Neural cell (in vitro differentiated cells): Measurements from ENCODE around the gene STX10. TPM values are rescaled to one million over a fixed set of nuclear protein-coding genes. Genes with fewer than 3 reads are reported as not detected.

ENCODE experiments used
- H2AFZ ChIP-seq: fragments of 200-600, 300-800 bp; sonication (generic), shearing (Covaris generic); 2 replicates; pipeline ENCODE4 v1.6.0; 2014; ENCODE audit warnings: low read depth, mild to moderate bottlenecking, antibody characterized with exemption, low read length, moderate library complexity
- H3F3A ChIP-seq: fragments of 200-600 bp; shearing (Covaris generic); 2 replicates; pipeline ENCODE4 v1.6.1; 2016; ENCODE audit warnings: mild to moderate bottlenecking, moderate library complexity, mixed read lengths, antibody characterized with exemption, low read length; ENCODE audit not compliant: insufficient read depth, poor library complexity, severe bottlenecking
- H3K27ac ChIP-seq: fragments of 200-600, 300-800 bp; sonication (generic), shearing (Covaris generic); 2 replicates; pipeline ENCODE4 v1.5.1; 2014; ENCODE audit warnings: mild to moderate bottlenecking, low read length, moderate library complexity
- H3K27me3 ChIP-seq: fragments of 300-800, 200-600 bp; sonication (generic), shearing (Covaris generic); 2 replicates; pipeline ENCODE4 v1.6.0; 2014; ENCODE audit warnings: mild to moderate bottlenecking, low read depth, low read length, moderate library complexity; ENCODE audit not compliant: insufficient read depth
- H3K36me3 ChIP-seq: fragments of 300-800, 200-600 bp; sonication (generic), shearing (Covaris generic); 2 replicates; pipeline ENCODE4 v1.5.1; 2014; ENCODE audit warnings: mild to moderate bottlenecking, antibody characterized with exemption, low read length, moderate library complexity; ENCODE audit not compliant: insufficient read depth
- H3K4me2 ChIP-seq: fragments of 300-800, 200-600 bp; sonication (generic), shearing (Covaris generic); 2 replicates; pipeline ENCODE4 v1.6.0; 2014; ENCODE audit warnings: mild to moderate bottlenecking, low read length
- H3K4me3 ChIP-seq: fragments of 300-800, 200-600 bp; sonication (generic), shearing (Covaris generic); 2 replicates; pipeline ENCODE4 v1.5.1; 2014; ENCODE audit warnings: mild to moderate bottlenecking, low read length, moderate library complexity
- H3K79me2 ChIP-seq: fragments of 200-600 bp; shearing (Covaris generic); replicated peaks from 2 replicates; pipeline ENCODE4 v1.6.0; 2014; ENCODE audit warnings: mild to moderate bottlenecking, low read length, moderate library complexity; ENCODE audit not compliant: insufficient read depth
- H3K9ac ChIP-seq: fragments of 300-800, 200-600 bp; sonication (generic), shearing (Covaris generic); 2 replicates; pipeline ENCODE4 v1.6.1; 2016; ENCODE audit warnings: mild to moderate bottlenecking, low read length, mixed read lengths
- H3K9me2 ChIP-seq: fragments of 200-600 bp; shearing (Covaris generic); 2 replicates; pipeline ENCODE4 v1.6.1; 2016; ENCODE audit warnings: mild to moderate bottlenecking, low read length, mixed read lengths; ENCODE audit not compliant: insufficient read depth
- H3K9me3 ChIP-seq: fragments of 200-600, 300-800 bp; sonication (generic), shearing (Covaris generic); 2 replicates; pipeline ENCODE4 v1.6.1; 2016; ENCODE audit warnings: mild to moderate bottlenecking, mixed run types, low read length, moderate library complexity, mixed read lengths
- H4K20me1 ChIP-seq: fragments of 200-600 bp; shearing (Covaris generic); 2 replicates; pipeline ENCODE4 v1.6.1; 2016; ENCODE audit warnings: mild to moderate bottlenecking, mixed run types; ENCODE audit not compliant: insufficient read depth
- CTCF ChIP-seq: fragments of 450-650 bp; IDR thresholded peaks from 2 replicates; pipeline ENCODE4 v1.5.1; 2014; ENCODE audit warnings: antibody characterized with exemption, mild to moderate bottlenecking, moderate library complexity; ENCODE audit not compliant: poor library complexity, severe bottlenecking
- EP300 ChIP-seq: fragments of 450-650 bp; conservative IDR thresholded peaks from 2 replicates; pipeline ENCODE4 v1.6.1; 2014; ENCODE audit warnings: antibody characterized with exemption, mild to moderate bottlenecking, moderate library complexity; ENCODE audit not compliant: poor library complexity, severe bottlenecking
- EZH2 ChIP-seq: fragments of 200-600, 300-800 bp; shearing (Covaris generic), sonication (generic); IDR thresholded peaks from 2 replicates; pipeline ENCODE4 v1.6.1; 2014; ENCODE audit warnings: antibody characterized with exemption, low read length, borderline replicate concordance, mild to moderate bottlenecking; ENCODE audit not compliant: insufficient read depth, poor library complexity, severe bottlenecking
- MXI1 ChIP-seq: fragments of 450-650 bp; conservative IDR thresholded peaks from 2 replicates; pipeline ENCODE4 v1.6.1; 2014; ENCODE audit warnings: antibody characterized with exemption, mild to moderate bottlenecking; ENCODE audit not compliant: poor library complexity, severe bottlenecking
- POLR2AphosphoS5 ChIP-seq: IDR thresholded peaks from 2 replicates; pipeline ENCODE4 v1.6.1; 2012
- RAD21 ChIP-seq: fragments of 450-650 bp; conservative IDR thresholded peaks from 2 replicates; pipeline ENCODE4 v1.6.1; 2014; ENCODE audit warnings: antibody characterized with exemption, mild to moderate bottlenecking, moderate library complexity
- REST ChIP-seq: IDR thresholded peaks from 2 replicates; pipeline ENCODE4 v1.6.1; 2012; ENCODE audit warnings: borderline replicate concordance
- SMC3 ChIP-seq: fragments of 450-650 bp; conservative IDR thresholded peaks from 2 replicates; pipeline ENCODE4 v1.6.1; 2014; ENCODE audit warnings: antibody characterized with exemption, mild to moderate bottlenecking, moderate library complexity; ENCODE audit not compliant: poor library complexity
- TAF1 ChIP-seq: IDR thresholded peaks from 2 replicates; pipeline ENCODE4 v1.6.1; 2012; ENCODE audit warnings: low read depth
- polyA plus RNA-seq: library from polyadenylated mRNA; depleted of rRNA; stranded (reverse); fragments of >200 nt; gene quantifications from 2 replicates; pipeline ENCODE4 v1.2.3, GENCODE V29; 2014

Gene STX10
- polyA plus RNA-seq, 1 donor from 2014 or later: 157 TPM

- Histone ChIP-seq H4K20me1 (no peaks in the 10 kb centered on the region), H3K4me3 (no peak overlapping the region), H3F3A (no peaks in the 10 kb centered on the region), H3K9ac (no peak overlapping the region), H3K27ac (no peak overlapping the region), H3K36me3 (no peaks in the 10 kb centered on the region), H3K27me3 (no peaks in the 10 kb centered on the region), H2AFZ (no peak overlapping the region), H3K9me2 (no peaks in the 10 kb centered on the region), H3K9me3 (no peaks in the 10 kb centered on the region), H3K79me2 (no peaks in the 10 kb centered on the region), H3K4me2 (no peak overlapping the region)
- no peak for TF ChIP-seq SMC3
- TF ChIP-seq POLR2AphosphoS5: no peak
- no peak for TF ChIP-seq CTCF
- no peak for TF ChIP-seq EP300
- no peak for TF ChIP-seq REST
- no peak for TF ChIP-seq RAD21
- no peak for TF ChIP-seq MXI1
- no peak for TF ChIP-seq TAF1
- no peak for TF ChIP-seq EZH2
Observed at GRCh38 chr19:13137290-13137794, 12.8 kb downstream of the STX10 start.

- Histone ChIP-seq H3K27ac (no peak overlapping the region), H3K27me3 (no peaks in the 10 kb centered on the region), H2AFZ (no peak overlapping the region), H3K9ac (no peak overlapping the region), H3K36me3 (no peaks in the 10 kb centered on the region), H3F3A (no peaks in the 10 kb centered on the region), H4K20me1 (no peaks in the 10 kb centered on the region), H3K79me2 (peaks cover 7% of the 10 kb centered on the region), H3K9me2 (no peaks in the 10 kb centered on the region), H3K9me3 (no peaks in the 10 kb centered on the region), H3K4me3 (no peak overlapping the region), H3K4me2 (no peak overlapping the region)
- TF ChIP-seq RAD21 (no peak), SMC3 (no peak), EP300 (no peak), EZH2 (no peak), CTCF (no peak), MXI1 (no peak), TAF1 (no peak), POLR2AphosphoS5 (no peak), REST (no peak)
Observed at GRCh38 chr19:13135068-13136062, 14.8 kb downstream of the STX10 start.
